Suprapubic skin (tissue), 4 donors: ENCODE measurements around the gene PLXNC1. TPM values are rescaled to one million over a fixed set of nuclear protein-coding genes. Genes with fewer than 3 reads are reported as not detected.

Experiments
- DNase-seq, 2 donors: peaks; one replicate each; pipeline ENCODE4 v3.0.0-alpha.2; 2019; ENCODE audit warnings: low spot score in 2 of 2
- H3K27ac ChIP-seq: fragments of 200-600 bp; sonication (generic); one replicate; pipeline ENCODE4 v1.5.1; 2019
- H3K27me3 ChIP-seq: fragments of 200-600 bp; sonication (generic); one replicate; pipeline ENCODE4 v1.5.1; 2019
- H3K36me3 ChIP-seq: fragments of 200-600 bp; sonication (generic); one replicate; pipeline ENCODE4 v1.5.1; 2019
- H3K4me1 ChIP-seq: fragments of 200-600 bp; sonication (generic); one replicate; pipeline ENCODE4 v1.5.1; 2019
- H3K4me3 ChIP-seq: fragments of 200-600 bp; sonication (generic); one replicate; pipeline ENCODE4 v1.5.1; 2019; ENCODE audit warnings: mild to moderate bottlenecking
- H3K9me3 ChIP-seq: fragments of 200-600 bp; sonication (generic); one replicate; pipeline ENCODE4 v1.5.1; 2019
- CTCF ChIP-seq, 2 donors: fragments of 200-600 bp in 1 of 2; fragments of 450-650 bp in 1 of 2; sonication (generic) in 1 of 2; IDR thresholded peaks; one replicate each; pipeline ENCODE4 v1.5.1; 2016 to 2019; ENCODE audit warnings: antibody characterized with exemption in 2 of 2, mild to moderate bottlenecking in 1 of 2, moderate library complexity in 1 of 2
- EP300 ChIP-seq: sonication (generic); formaldehyde crosslinking; IDR thresholded peaks from one replicate; pipeline ENCODE4 v1.6.1; 2017; ENCODE audit warnings: antibody characterized with exemption
- POLR2A ChIP-seq, 2 donors: fragments of 450-650 bp; IDR thresholded peaks; one replicate each; pipeline ENCODE4 v1.6.1; 2017; ENCODE audit warnings: antibody characterized with exemption in 2 of 2, mild to moderate bottlenecking in 2 of 2, moderate library complexity in 2 of 2
- POLR2AphosphoS5 ChIP-seq, 3 donors: sonication (generic); formaldehyde crosslinking; IDR thresholded peaks; one replicate each; pipeline ENCODE4 v1.6.1; 2017; ENCODE audit warnings: antibody characterized with exemption in 3 of 3
- WGBS: methylation state at CpG from one replicate; pipeline ENCODE4 v1.1.5; 2018; 5-methylcytosine and 5-hydroxymethylcytosine counted together
- total RNA-seq, 4 donors: library from RNA; depleted of rRNA; stranded (reverse); fragments of >200 nt; gene quantifications; one replicate each; pipeline ENCODE4 v1.1.0, GENCODE V29; 2016

PLXNC1 gene
- total RNA-seq, 4 donors from 2014 or later: 8.1 to 30.9 (median 15.3) TPM

GRCh38 chr12:94242901-94243300 is 94.5 kb downstream of the PLXNC1 start:
- DNase-seq: no peak

GRCh38 chr12:94244165-94245133 is 96.1 kb downstream of the PLXNC1 start:
- H3K27me3 ChIP-seq: no peaks in the 10 kb centered on the region
- no peaks in the 10 kb centered on the region for H3K36me3 ChIP-seq
- TF ChIP-seq EP300 (no peak), POLR2A (IDR thresholded peaks at IDR 0.05) (no peak)
- H3K4me1 ChIP-seq: no peaks in the 10 kb centered on the region
- H3K9me3 ChIP-seq: no peaks in the 10 kb centered on the region
- H3K4me3 ChIP-seq: no peak overlapping the region
- WGBS: 83% methylated on average over 11 of the region's 11 CpGs
- no peak for DNase-seq
- H3K27ac ChIP-seq: no peak overlapping the region

More at GRCh38 chr12:94242901-94243300, 94.5 kb downstream of the PLXNC1 start:
- Histone ChIP-seq H3K4me1 (no peaks in the 10 kb centered on the region), H3K36me3 (no peaks in the 10 kb centered on the region), H3K9me3 (no peaks in the 10 kb centered on the region), H3K27me3 (no peaks in the 10 kb centered on the region), H3K4me3 (no peak overlapping the region), H3K27ac (no peak overlapping the region)
- no peak for TF ChIP-seq EP300
- no peak for TF ChIP-seq CTCF (IDR thresholded peaks at IDR 0.05)
- TF ChIP-seq POLR2AphosphoS5 (IDR thresholded peaks at IDR 0.05): no peak
- TF ChIP-seq POLR2A (IDR thresholded peaks at IDR 0.05): no peak
- WGBS: 100% methylated on average over 2 of the region's 6 CpGs

- Histone ChIP-seq H3K4me1 (no peaks in the 10 kb centered on the region), H3K36me3 (no peaks in the 10 kb centered on the region), H3K27me3 (no peaks in the 10 kb centered on the region), H3K27ac (no peak overlapping the region), H3K9me3 (no peaks in the 10 kb centered on the region), H3K4me3 (no peak overlapping the region)
- WGBS: 84% methylated on average over 12 of the region's 12 CpGs
- TF ChIP-seq CTCF (IDR thresholded peaks at IDR 0.05) (no peak), POLR2AphosphoS5 (IDR thresholded peaks at IDR 0.05) (no peak), EP300 (no peak), POLR2A (IDR thresholded peaks at IDR 0.05) (no peak)
- DNase-seq: no peak
These were observed 97.4 kb downstream of the PLXNC1 start for GRCh38 chr12:94245631-94246383.

DNA sequence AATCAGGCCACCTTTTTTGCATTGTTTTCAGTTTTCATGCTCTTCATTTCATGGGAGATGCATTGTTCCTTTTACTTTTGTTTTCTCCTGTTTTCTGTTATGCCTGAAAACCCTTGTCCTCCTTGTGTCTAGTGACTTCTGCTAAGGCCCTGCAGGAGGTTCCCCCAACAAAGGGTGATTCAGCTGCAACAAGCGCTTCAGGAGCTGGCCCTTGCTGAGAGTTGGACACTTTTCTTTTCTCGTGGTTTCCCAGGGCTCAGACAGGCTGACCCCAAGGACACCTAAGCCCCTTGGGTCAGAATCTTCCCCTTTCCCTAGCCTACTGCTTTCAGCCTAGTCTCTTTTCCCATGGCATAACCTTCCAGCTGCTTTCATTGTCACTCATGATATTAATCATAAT is 98.9 kb downstream of the PLXNC1 start:
- H3K4me1 ChIP-seq: no peaks in the 10 kb centered on the region
- no peaks in the 10 kb centered on the region for H3K9me3 ChIP-seq
- TF ChIP-seq EP300: no peak
- TF ChIP-seq POLR2AphosphoS5 (IDR thresholded peaks at IDR 0.05): no peak
- TF ChIP-seq POLR2A (IDR thresholded peaks at IDR 0.05): no peak
- no peak for TF ChIP-seq CTCF (IDR thresholded peaks at IDR 0.05)
- no peak for DNase-seq
- no peak overlapping the region for H3K4me3 ChIP-seq
- WGBS: 46% methylated on average over 2 of the region's 2 CpGs
- H3K36me3 ChIP-seq: no peaks in the 10 kb centered on the region
- no peak overlapping the region for H3K27ac ChIP-seq
- no peaks in the 10 kb centered on the region for H3K27me3 ChIP-seq

DNA sequence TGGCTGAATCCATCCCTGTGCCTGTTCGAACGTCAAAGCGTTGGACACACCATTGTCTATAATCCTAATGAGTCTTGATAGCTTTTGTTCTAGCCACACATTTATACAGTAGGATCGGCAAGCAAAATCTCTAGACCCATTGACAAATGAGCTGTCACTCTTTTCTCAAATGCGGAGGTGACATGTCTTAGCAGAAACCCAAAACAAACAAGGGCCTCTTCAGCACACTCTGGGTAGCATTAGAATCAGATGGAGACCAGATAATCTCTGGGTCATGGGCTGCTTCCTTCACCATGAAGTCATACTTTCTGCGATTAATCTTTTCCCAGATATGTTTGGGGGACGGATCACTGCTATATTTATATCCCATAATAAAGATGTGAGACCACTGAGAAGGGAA is 100.2 kb downstream of the PLXNC1 start:
- no peak overlapping the region for H3K4me3 ChIP-seq
- no peak for DNase-seq
- no peaks in the 10 kb centered on the region for H3K36me3 ChIP-seq
- no peaks in the 10 kb centered on the region for H3K27me3 ChIP-seq
- H3K27ac ChIP-seq: no peak overlapping the region
- 84% methylated on average over 7 of the region's 7 CpGs for WGBS
- TF ChIP-seq CTCF (IDR thresholded peaks at IDR 0.05) (no peak), EP300 (no peak), POLR2AphosphoS5 (IDR thresholded peaks at IDR 0.05) (no peak), POLR2A (IDR thresholded peaks at IDR 0.05) (no peak)
- no peaks in the 10 kb centered on the region for H3K4me1 ChIP-seq
- no peaks in the 10 kb centered on the region for H3K9me3 ChIP-seq
